GM12865 (cell line): Measurements from ENCODE around the gene SMG6.

Experiments used
- DNase-seq: peaks from one replicate; pipeline ENCODE4 v3.0.0; 2010; ENCODE audit warnings: low read depth
- H3K4me3 ChIP-seq: 2 replicates; pipeline ENCODE4 v1.5.1; 2011; ENCODE audit warnings: mild to moderate bottlenecking, low read depth, low read length, control low read depth
- TF ChIP-seq, protein P1 (sequence below): IDR thresholded peaks from 2 replicates; pipeline ENCODE4 v1.5.1; 2011; ENCODE audit warnings: low read length, control low read depth, low read depth, inconsistent platforms; ENCODE audit not compliant: insufficient read depth; ENCODE audit errors: missing control alignments

The SMG6 gene

DNA sequence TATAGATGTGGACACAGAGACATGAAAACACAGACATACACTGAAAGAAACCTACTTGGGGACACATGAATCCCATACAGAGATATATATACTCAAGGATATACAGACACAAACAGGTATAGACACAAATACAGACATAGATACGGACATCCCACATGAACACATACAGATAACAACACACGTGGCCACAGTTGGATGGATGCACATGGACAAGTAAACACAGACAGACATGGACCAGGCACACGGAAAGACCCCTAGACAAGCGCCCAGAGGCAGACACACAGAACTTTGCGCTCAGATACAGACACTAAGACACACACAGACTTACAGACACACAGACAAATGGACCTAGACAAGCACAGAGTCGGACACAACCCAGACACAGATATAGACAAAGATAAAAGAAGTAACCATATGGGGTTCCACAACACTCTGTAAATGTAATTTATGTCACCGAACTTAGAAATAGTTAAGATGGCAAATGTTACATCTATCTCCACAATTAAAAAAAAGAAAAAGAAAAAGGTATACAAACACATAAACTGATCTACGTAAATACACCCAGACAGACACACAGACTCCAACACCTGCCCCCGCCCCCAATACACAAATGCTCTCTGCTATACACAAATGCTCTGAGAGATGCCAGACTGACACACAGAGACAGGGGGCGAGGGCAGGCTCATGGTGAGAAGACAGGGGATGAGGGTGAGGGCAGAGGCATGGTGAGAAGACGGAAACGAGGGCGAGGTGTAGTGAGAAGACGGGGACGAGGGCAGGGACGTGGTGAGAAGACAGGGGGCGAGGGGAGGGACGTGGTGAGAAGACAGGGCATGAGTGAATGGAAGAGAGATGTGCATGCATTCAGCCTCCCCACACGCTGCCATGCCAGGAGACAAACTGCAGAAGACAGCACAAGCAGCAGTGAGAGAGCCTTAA is 118.3 kb downstream of the SMG6 start:
- DNase-seq = no peak
- H3K4me3 ChIP-seq = no peak overlapping the region
- TF ChIP-seq, protein P1, sequence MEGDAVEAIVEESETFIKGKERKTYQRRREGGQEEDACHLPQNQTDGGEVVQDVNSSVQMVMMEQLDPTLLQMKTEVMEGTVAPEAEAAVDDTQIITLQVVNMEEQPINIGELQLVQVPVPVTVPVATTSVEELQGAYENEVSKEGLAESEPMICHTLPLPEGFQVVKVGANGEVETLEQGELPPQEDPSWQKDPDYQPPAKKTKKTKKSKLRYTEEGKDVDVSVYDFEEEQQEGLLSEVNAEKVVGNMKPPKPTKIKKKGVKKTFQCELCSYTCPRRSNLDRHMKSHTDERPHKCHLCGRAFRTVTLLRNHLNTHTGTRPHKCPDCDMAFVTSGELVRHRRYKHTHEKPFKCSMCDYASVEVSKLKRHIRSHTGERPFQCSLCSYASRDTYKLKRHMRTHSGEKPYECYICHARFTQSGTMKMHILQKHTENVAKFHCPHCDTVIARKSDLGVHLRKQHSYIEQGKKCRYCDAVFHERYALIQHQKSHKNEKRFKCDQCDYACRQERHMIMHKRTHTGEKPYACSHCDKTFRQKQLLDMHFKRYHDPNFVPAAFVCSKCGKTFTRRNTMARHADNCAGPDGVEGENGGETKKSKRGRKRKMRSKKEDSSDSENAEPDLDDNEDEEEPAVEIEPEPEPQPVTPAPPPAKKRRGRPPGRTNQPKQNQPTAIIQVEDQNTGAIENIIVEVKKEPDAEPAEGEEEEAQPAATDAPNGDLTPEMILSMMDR = no peak

DNA sequence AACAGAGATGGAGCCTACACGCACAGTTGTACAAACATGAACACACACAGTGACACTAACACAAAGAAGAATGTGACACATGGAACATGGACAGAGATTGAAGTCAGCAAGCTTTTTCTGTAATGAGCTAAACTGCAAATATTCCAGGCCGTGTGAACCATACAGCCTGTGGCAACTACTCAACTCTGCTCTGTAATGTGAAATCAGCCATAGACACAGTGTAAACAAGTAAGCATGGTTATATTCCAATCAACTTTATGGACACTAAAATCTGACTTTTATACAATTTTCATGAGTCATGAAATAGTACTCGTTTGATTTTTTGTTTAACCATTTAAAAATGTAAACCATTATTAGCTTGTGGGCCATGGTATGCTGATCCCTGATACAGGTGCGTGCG is 120.2 kb downstream of the SMG6 start:
- DNase-seq = no peak
- H3K4me3 ChIP-seq = no peak overlapping the region
- TF ChIP-seq, protein P1 = no peak

- DNase-seq = no peak
- no peak overlapping the region for H3K4me3 ChIP-seq
- TF ChIP-seq, protein P1 = no peak
These were observed 121.6 kb downstream of the SMG6 start for GRCh38 chr17:2181897-2182448.

GRCh38 chr17:2181206-2181896 is 122.2 kb downstream of the SMG6 start:
- no peak for DNase-seq
- H3K4me3 ChIP-seq = no peak overlapping the region
- TF ChIP-seq, protein P1 = no peak

GRCh38 chr17:2180768-2181167 is 122.8 kb downstream of the SMG6 start:
- TF ChIP-seq, protein P1 = no peak
- DNase-seq = no peak
- no peak overlapping the region for H3K4me3 ChIP-seq

- no peak for DNase-seq
- H3K4me3 ChIP-seq = no peak overlapping the region
- TF ChIP-seq, protein P1 = no peak
These were observed 123.8 kb downstream of the SMG6 start for GRCh38 chr17:2179615-2180295.
